Panc1 (cell line): ENCODE results near the gene UBE2E2. TPM values are rescaled to one million over a fixed set of nuclear protein-coding genes. Genes with fewer than 3 reads are reported as not detected.

Experiments
- ATAC-seq: fragments of 200-7000 bp; cut with Tn5 transposase; 2 replicates; pipeline ENCODE4 v1.9.1; 2020; ENCODE audit warnings: mild to moderate bottlenecking, moderate library complexity
- BruUV-seq: library from RNA; stranded (reverse); fragments of 400-500 nt; replicated peaks from 2 replicates; lab custom pipeline; 2021; lab: Mats Ljungman, UMichigan
- CTCF ChIA-PET: fragments of 300-600 bp; sonication (Branson Sonifier 250); formaldehyde crosslinking; loops from one replicate; lab custom pipeline; 2022; ENCODE audit warnings: antibody characterized with exemption; lab: Charles Lee
- POLR2A ChIA-PET: fragments of 300-600 bp; sonication (Branson Sonifier 250); formaldehyde crosslinking; loops from one replicate; lab custom pipeline; 2022; ENCODE audit warnings: antibody characterized with exemption; lab: Charles Lee
- DNase-seq: peaks from one replicate; pipeline ENCODE4 v3.0.0-alpha.2; 2010; ENCODE audit warnings: low read depth, low spot score
- H3K27ac ChIP-seq: 2 replicates; pipeline ENCODE4 v1.5.1; 2011; ENCODE audit warnings: mild to moderate bottlenecking, low read length, inconsistent platforms
- H3K27me3 ChIP-seq: fragments of 200-500 bp; sonication (Bioruptor generic); 2 replicates; pipeline ENCODE4 v1.6.0; 2014; ENCODE audit warnings: low read length, inconsistent platforms; ENCODE audit not compliant: control insufficient read depth, insufficient read depth
- H3K36me3 ChIP-seq: fragments of 200-500 bp; sonication (Bioruptor generic); 2 replicates; pipeline ENCODE4 v1.5.1; 2014; ENCODE audit warnings: inconsistent platforms, mild to moderate bottlenecking, low read length, moderate library complexity; ENCODE audit not compliant: control insufficient read depth, insufficient read depth
- H3K4me1 ChIP-seq: 2 replicates; pipeline ENCODE4 v1.5.1; 2011; ENCODE audit warnings: inconsistent platforms, mild to moderate bottlenecking, low read length, moderate library complexity; ENCODE audit not compliant: control insufficient read depth, insufficient read depth
- H3K4me3 ChIP-seq, 2 experiments: 2 replicates each; pipeline ENCODE4 v1.5.1; 2011 to 2012; ENCODE audit warnings: low read depth in 2 of 2, low read length in 2 of 2, mild to moderate bottlenecking in 2 of 2, inconsistent platforms in 1 of 2, moderate library complexity in 1 of 2
- H3K9me3 ChIP-seq: fragments of 200-500 bp; sonication (Bioruptor generic); 2 replicates; pipeline ENCODE4 v1.5.1; 2014; ENCODE audit warnings: low read depth, mild to moderate bottlenecking, inconsistent platforms, low read length, moderate library complexity; ENCODE audit not compliant: control insufficient read depth, insufficient read depth
- CTCF ChIP-seq: fragments of 450-650 bp; IDR thresholded peaks from 2 replicates; pipeline ENCODE4 v1.5.1; 2017; ENCODE audit warnings: mild to moderate bottlenecking
- POLR2AphosphoS5 ChIP-seq: IDR thresholded peaks from 2 replicates; pipeline ENCODE4 v1.6.1; 2012; ENCODE audit warnings: mild to moderate bottlenecking, low read depth, low read length, moderate library complexity
- SIN3A ChIP-seq: IDR thresholded peaks from 2 replicates; pipeline ENCODE4 v1.6.1; 2012; ENCODE audit warnings: low read depth, mild to moderate bottlenecking, low read length, moderate library complexity, borderline replicate concordance; ENCODE audit not compliant: insufficient read depth
- TCF7L2 ChIP-seq: IDR thresholded peaks from 2 replicates; pipeline ENCODE4 v1.6.1; 2011; ENCODE audit warnings: mild to moderate bottlenecking, low read depth, low read length, inconsistent platforms
- in situ Hi-C: cut with HindIII; loops from 2 replicates; pipeline ENCODE4 v1.10.0; 2016; ENCODE audit warnings: low sequenced_read_pairs, low pct_unique_long_range_greater_than_20kb
- intact Hi-C: fragments of 100-400 bp; cut with micrococcal nuclease; formaldehyde crosslinking; loops from one replicate; pipeline ENCODE4 v1.10.0; 2022; ENCODE audit not compliant: unreplicated experiment
- total RNA-seq: library from RNA; stranded (reverse); gene quantifications from one replicate; pipeline ENCODE4 v1.2.1, GENCODE V29; 2021; ENCODE audit not compliant: unreplicated experiment
- TF ChIP-seq, protein P1 (sequence below), 2 experiments: IDR thresholded peaks; 2 replicates each; pipeline ENCODE4 v1.6.1; 2011 to 2012; ENCODE audit warnings: low read depth in 2 of 2, control low read depth in 1 of 2, low read length in 1 of 2, mild to moderate bottlenecking in 1 of 2, moderate library complexity in 1 of 2; ENCODE audit not compliant: insufficient read depth in 1 of 2

UBE2E2 gene
- total RNA-seq, 1 experiment from 2014 or later = 38.2 TPM

- Histone ChIP-seq H3K27me3 (no peaks in the 10 kb centered on the region), H3K27ac (peak overlapping the region; percentile 34; the same call in 1 of the 2 replicates), H3K4me1 (peaks cover 20% of the 10 kb centered on the region), H3K4me3 (no peak overlapping the region), H3K9me3 (no peaks in the 10 kb centered on the region), H3K36me3 (no peaks in the 10 kb centered on the region)
- no TSS peak for BruUV-seq
- ChIA-PET POLR2A (no interaction called here), CTCF (no interaction called here)
- TF ChIP-seq TCF7L2 = peak; percentile 76
- TF ChIP-seq, protein P1, sequence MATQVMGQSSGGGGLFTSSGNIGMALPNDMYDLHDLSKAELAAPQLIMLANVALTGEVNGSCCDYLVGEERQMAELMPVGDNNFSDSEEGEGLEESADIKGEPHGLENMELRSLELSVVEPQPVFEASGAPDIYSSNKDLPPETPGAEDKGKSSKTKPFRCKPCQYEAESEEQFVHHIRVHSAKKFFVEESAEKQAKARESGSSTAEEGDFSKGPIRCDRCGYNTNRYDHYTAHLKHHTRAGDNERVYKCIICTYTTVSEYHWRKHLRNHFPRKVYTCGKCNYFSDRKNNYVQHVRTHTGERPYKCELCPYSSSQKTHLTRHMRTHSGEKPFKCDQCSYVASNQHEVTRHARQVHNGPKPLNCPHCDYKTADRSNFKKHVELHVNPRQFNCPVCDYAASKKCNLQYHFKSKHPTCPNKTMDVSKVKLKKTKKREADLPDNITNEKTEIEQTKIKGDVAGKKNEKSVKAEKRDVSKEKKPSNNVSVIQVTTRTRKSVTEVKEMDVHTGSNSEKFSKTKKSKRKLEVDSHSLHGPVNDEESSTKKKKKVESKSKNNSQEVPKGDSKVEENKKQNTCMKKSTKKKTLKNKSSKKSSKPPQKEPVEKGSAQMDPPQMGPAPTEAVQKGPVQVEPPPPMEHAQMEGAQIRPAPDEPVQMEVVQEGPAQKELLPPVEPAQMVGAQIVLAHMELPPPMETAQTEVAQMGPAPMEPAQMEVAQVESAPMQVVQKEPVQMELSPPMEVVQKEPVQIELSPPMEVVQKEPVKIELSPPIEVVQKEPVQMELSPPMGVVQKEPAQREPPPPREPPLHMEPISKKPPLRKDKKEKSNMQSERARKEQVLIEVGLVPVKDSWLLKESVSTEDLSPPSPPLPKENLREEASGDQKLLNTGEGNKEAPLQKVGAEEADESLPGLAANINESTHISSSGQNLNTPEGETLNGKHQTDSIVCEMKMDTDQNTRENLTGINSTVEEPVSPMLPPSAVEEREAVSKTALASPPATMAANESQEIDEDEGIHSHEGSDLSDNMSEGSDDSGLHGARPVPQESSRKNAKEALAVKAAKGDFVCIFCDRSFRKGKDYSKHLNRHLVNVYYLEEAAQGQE (IDR thresholded peaks at IDR 0.05; ENCODE audit: insufficient read depth in 1 of 2, low read depth in 2 of 2, low read length in 1 of 2) = no peak
- in situ Hi-C loops (no loop called here), intact Hi-C loops (no loop called here)
- ATAC-seq (peak; percentile 79), DNase-seq (peak; percentile 51)
These were observed 377.1 kb downstream of the UBE2E2 start for GRCh38 chr3:23580096-23580713.

DNA sequence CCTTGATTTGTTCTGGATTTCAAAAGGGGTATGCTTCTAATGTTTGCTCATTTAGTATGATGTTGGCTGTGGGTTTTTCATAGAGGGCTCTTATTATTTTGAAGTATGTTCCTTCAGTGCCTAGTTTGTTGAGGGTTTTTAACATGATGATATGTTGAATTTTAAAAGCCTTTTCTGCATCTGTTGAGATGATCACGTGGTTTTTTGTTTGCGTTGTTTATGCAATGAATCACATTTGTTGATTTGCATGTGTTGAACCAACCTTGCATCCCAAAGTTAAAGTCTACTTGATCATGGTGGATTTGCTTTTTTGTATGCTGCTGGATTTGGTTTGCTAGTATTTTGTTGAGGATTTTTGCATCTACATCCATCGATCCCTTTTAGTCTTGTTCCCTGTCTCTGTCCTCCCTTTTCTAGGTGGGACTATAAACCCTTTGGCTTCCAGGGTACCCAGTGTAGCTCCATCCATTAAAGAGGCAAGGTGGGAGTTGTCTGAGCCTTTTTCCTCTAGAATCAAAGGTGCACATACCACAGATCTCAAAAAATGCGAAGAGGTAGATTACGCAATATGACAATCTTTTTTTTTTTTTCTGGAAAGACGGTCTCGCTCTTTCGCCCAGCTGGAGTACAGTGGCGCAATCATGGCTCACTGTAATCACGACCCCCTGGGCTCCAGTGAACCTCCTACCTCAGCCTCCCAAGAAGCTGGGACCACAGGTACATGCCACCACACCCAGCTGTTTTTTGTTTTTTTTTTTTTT is 381.0 kb downstream of the UBE2E2 start:
- no peak for TF ChIP-seq CTCF
- TF ChIP-seq, protein P1 (IDR thresholded peaks at IDR 0.05; ENCODE audit: insufficient read depth in 1 of 2, low read depth in 2 of 2, low read length in 1 of 2) = no peak
- TF ChIP-seq SIN3A = no peak
- no peak for TF ChIP-seq POLR2AphosphoS5
- TF ChIP-seq TCF7L2 = no peak
- no peak for ATAC-seq
- DNase-seq = no peak
- BruUV-seq = no TSS peak
- POLR2A ChIA-PET = no interaction called here
- Histone ChIP-seq H3K27ac (no peak overlapping the region), H3K4me1 (peaks cover 4% of the 10 kb centered on the region; the same call in 1 of the 2 replicates), H3K9me3 (no peaks in the 10 kb centered on the region), H3K36me3 (no peaks in the 10 kb centered on the region), H3K4me3 (no peak overlapping the region), H3K27me3 (no peaks in the 10 kb centered on the region)
- in situ Hi-C loops = no loop called here
- intact Hi-C loops = no loop called here
- CTCF ChIA-PET = no interaction called here
